Vagina (tissue), 2 donors: ENCODE data around the gene YPEL1. TPM values are rescaled to one million over a fixed set of nuclear protein-coding genes. Genes with fewer than 3 reads are reported as not detected.

Experiments used
- DNase-seq, 2 donors: peaks; one replicate each; pipeline ENCODE4 v3.0.0-alpha.2; 2017; ENCODE audit errors: extremely low spot score in 2 of 2
- H3K27ac ChIP-seq: fragments of 200-600 bp; sonication (generic); one replicate; pipeline ENCODE4 v1.5.1; 2019
- H3K27me3 ChIP-seq: fragments of 200-600 bp; sonication (generic); one replicate; pipeline ENCODE4 v1.5.1; 2019
- H3K36me3 ChIP-seq, 2 donors: fragments of 200-600 bp; sonication (generic); one replicate each; pipeline ENCODE4 v1.5.1; 2017 to 2019
- H3K4me1 ChIP-seq: fragments of 200-600 bp; sonication (generic); one replicate; pipeline ENCODE4 v1.5.1; 2019
- H3K4me3 ChIP-seq, 2 donors: fragments of 200-600 bp; sonication (generic); 1 replicate in 1 of 2; 2 replicates in 1 of 2; pipeline ENCODE4 v1.5.1; 2016 to 2019
- H3K9me3 ChIP-seq: fragments of 200-600 bp; sonication (generic); one replicate; pipeline ENCODE4 v1.5.1; 2019
- POLR2A ChIP-seq, 2 donors: fragments of 450-650 bp; IDR thresholded peaks; one replicate each; pipeline ENCODE4 v1.6.1; 2017; ENCODE audit warnings: antibody characterized with exemption in 2 of 2, mild to moderate bottlenecking in 2 of 2, moderate library complexity in 2 of 2
- POLR2AphosphoS5 ChIP-seq, 2 donors: sonication (generic); formaldehyde crosslinking; IDR thresholded peaks; one replicate each; pipeline ENCODE4 v1.9.0; 2017; ENCODE audit warnings: antibody characterized with exemption in 2 of 2, mild to moderate bottlenecking in 2 of 2, low read depth in 1 of 2; ENCODE audit not compliant: insufficient read depth in 1 of 2
- intact Hi-C: fragments of 100-400 bp; cut with DNase I; formaldehyde crosslinking; loops from one replicate; pipeline ENCODE4 v1.15.1; 2023
- total RNA-seq: library from RNA; depleted of rRNA; stranded (reverse); fragments of >200 nt; gene quantifications from one replicate; pipeline ENCODE4 v1.2.3, GENCODE V29; 2016
- TF ChIP-seq, protein P1 (sequence below), 3 experiments: fragments of 450-650 bp in 2 of 3; fragments of 200-600 bp in 1 of 3; sonication (generic) in 1 of 3; IDR thresholded peaks; one replicate each; pipeline ENCODE4 v1.5.1; 2017 to 2019; ENCODE audit warnings: antibody characterized with exemption in 3 of 3, mild to moderate bottlenecking in 2 of 3, moderate library complexity in 2 of 3

The YPEL1 gene
- total RNA-seq, 1 donor from 2014 or later = 4.9 TPM

DNA sequence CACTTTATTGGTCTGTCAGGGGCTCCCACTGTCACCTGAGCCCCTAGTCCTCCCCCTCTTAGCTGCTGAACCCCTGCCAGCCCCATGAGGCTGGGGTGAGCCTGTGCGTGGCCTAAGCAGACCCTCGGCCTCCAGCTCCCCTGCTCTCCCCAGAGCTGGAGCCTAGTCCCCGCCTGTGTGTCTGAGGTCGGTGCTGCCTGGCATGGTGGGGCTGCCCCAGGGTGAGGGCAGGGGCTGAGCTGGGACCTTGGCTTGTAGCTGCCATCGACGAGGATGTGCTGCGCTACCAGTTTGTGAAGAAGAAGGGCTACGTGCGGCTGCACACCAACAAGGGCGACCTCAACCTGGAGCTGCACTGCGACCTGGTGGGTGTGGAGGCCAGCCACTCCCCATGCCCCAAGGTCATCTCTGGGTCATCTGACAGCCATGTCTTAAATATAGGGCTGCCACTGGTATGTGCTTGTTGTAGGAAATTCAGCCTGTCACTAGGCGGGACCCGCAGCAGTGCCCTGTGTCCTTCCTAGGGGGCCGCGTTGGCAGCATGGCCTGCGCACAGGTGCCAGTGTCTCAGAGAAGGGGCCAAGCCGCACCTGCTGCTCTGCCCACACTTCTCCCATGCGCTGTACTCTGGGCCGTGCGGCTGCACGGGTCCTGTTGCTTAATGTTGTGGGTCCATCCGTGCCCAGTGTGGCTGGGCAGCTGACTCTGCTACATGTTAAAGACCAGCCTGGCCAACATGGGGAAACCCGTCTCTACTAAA, 48.8 kb downstream of the YPEL1 start:
- no peak for DNase-seq
- H3K9me3 ChIP-seq = no peaks in the 10 kb centered on the region
- H3K36me3 ChIP-seq = peaks cover 0 to 51% of the 10 kb centered on the region in 2 donors
- TF ChIP-seq, protein P1, sequence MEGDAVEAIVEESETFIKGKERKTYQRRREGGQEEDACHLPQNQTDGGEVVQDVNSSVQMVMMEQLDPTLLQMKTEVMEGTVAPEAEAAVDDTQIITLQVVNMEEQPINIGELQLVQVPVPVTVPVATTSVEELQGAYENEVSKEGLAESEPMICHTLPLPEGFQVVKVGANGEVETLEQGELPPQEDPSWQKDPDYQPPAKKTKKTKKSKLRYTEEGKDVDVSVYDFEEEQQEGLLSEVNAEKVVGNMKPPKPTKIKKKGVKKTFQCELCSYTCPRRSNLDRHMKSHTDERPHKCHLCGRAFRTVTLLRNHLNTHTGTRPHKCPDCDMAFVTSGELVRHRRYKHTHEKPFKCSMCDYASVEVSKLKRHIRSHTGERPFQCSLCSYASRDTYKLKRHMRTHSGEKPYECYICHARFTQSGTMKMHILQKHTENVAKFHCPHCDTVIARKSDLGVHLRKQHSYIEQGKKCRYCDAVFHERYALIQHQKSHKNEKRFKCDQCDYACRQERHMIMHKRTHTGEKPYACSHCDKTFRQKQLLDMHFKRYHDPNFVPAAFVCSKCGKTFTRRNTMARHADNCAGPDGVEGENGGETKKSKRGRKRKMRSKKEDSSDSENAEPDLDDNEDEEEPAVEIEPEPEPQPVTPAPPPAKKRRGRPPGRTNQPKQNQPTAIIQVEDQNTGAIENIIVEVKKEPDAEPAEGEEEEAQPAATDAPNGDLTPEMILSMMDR (IDR thresholded peaks at IDR 0.05) = no peak
- TF ChIP-seq POLR2A (IDR thresholded peaks at IDR 0.05) (no peak), POLR2AphosphoS5 (IDR thresholded peaks at IDR 0.05; ENCODE audit: insufficient read depth in 1 of 2, low read depth in 1 of 2) (no peak)
- H3K4me3 ChIP-seq = no peak overlapping the region
- intact Hi-C loops = no loop called here
- H3K4me1 ChIP-seq = no peaks in the 10 kb centered on the region
- H3K27me3 ChIP-seq = no peaks in the 10 kb centered on the region
- H3K27ac ChIP-seq = no peak overlapping the region

DNA sequence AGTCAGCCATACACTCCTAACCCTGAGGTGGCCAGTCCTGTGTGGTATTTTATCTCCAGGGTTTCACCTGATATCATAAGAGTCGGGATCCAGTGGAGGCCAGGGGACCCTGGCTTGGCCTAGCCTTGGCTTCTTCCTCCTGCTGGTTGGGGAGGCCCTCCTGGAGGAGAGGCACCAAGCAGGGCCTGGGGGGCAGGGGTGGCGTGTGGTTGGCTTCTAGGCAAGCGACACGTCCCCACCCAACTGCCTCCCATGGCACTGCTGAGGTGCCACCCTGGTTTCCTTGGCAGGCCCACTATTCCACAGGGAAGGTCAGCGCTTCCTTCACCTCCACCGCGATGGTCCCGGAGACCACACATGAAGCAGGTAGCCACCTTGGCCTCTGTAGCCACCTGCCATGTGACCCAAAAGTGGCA, 49.4 kb downstream of the YPEL1 start:
- Histone ChIP-seq H3K27ac (no peak overlapping the region), H3K9me3 (no peaks in the 10 kb centered on the region), H3K4me1 (no peaks in the 10 kb centered on the region), H3K36me3 (peaks cover 0 to 57% of the 10 kb centered on the region in 2 donors), H3K27me3 (no peaks in the 10 kb centered on the region), H3K4me3 (no peak overlapping the region)
- TF ChIP-seq POLR2A (IDR thresholded peaks at IDR 0.05) = no peak
- TF ChIP-seq, protein P1 (IDR thresholded peaks at IDR 0.05) = no peak
- no peak for TF ChIP-seq POLR2AphosphoS5 (IDR thresholded peaks at IDR 0.05; ENCODE audit: insufficient read depth in 1 of 2, low read depth in 1 of 2)
- DNase-seq = no peak
- intact Hi-C loops = no loop called here

DNA sequence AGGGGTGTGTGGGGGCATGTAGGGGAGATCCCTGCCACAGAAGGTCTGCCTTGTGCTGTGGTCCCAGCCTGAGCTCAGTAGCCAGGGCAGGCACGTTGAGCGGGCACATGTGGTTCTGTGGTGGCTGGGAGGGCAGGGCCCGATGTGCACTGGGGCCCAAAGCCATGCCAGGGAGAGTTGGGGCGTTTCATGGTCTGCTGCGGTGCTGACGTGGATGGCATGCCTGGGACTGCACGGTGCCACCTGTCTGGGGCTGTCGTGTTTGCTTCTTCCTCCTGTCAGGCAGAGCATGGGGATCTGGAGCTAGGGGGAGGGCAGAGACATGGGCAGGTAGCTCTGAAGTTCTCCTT, 50.5 kb downstream of the YPEL1 start:
- TF ChIP-seq, protein P1 (IDR thresholded peaks at IDR 0.05) = no peak
- TF ChIP-seq POLR2AphosphoS5 (IDR thresholded peaks at IDR 0.05; ENCODE audit: insufficient read depth in 1 of 2, low read depth in 1 of 2) (no peak), POLR2A (IDR thresholded peaks at IDR 0.05) (no peak)
- no peaks in the 10 kb centered on the region for H3K4me1 ChIP-seq
- H3K27ac ChIP-seq = no peak overlapping the region
- intact Hi-C loops = no loop called here
- H3K9me3 ChIP-seq = no peaks in the 10 kb centered on the region
- no peak for DNase-seq
- no peak overlapping the region for H3K4me3 ChIP-seq
- H3K36me3 ChIP-seq = peaks cover 0 to 58% of the 10 kb centered on the region in 2 donors
- H3K27me3 ChIP-seq = no peaks in the 10 kb centered on the region

DNA sequence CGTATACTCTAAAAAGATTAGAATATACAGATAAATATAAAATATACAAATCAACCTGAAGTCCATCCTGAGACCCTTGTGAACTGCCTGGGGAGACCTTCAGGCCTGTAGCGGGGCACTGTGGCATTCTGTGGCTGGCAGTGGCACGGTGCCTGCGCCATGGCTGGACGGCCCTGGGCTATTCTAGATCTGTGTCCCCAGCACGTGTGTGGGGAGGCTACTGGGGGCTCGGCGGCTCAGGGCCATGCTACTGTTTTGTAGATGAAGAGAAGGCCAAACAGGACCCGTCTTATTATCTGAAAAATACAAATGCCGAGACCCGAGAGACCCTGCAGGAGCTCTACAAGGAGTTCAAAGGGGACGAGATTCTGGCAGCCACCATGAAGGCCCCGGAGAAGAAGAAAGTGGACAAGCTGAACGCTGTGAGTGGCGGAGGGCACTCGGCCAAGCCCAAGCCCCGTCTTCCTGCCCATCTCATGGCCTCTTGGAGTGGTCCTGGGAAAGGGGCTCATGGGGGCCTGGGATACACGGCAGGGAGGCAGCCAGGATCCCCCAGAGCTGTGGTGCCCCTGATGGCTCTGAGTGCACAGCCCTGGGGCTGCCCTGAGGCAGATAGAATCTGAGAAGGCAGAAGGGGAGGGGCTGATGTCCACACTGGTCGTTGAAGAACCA, 51.0 kb downstream of the YPEL1 start:
- H3K9me3 ChIP-seq = no peaks in the 10 kb centered on the region
- intact Hi-C loops = no loop called here
- H3K27me3 ChIP-seq = no peaks in the 10 kb centered on the region
- TF ChIP-seq POLR2A (IDR thresholded peaks at IDR 0.05) = no peak
- TF ChIP-seq POLR2AphosphoS5 (IDR thresholded peaks at IDR 0.05; ENCODE audit: insufficient read depth in 1 of 2, low read depth in 1 of 2) = no peak
- TF ChIP-seq, protein P1 (IDR thresholded peaks at IDR 0.05) = no peak
- no peak overlapping the region for H3K27ac ChIP-seq
- H3K4me3 ChIP-seq = no peak overlapping the region
- H3K4me1 ChIP-seq = no peaks in the 10 kb centered on the region
- no peak for DNase-seq
- peaks cover 0 to 58% of the 10 kb centered on the region in 2 donors for H3K36me3 ChIP-seq

DNA sequence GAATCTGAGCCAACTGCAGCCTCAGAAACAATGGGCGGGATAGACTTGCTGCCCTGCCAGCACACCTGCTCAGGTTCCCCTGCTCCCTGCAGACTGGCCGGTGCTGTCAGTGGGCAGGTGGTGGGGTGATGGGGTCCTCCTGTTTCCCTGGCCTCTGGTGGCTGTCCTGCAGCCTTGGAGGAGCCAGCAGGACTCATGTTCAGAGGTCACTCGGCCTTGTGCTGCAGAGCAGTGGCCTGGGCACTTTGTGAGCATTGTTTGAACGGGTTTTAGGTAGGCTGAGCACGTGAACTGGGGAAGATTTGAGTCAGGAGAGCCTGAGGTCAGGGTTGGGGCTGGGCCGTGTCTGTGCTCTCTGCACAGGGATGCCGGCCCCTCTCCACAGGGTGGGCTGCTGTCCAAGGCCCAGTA, 52.2 kb downstream of the YPEL1 start:
- intact Hi-C loops = no loop called here
- DNase-seq = no peak
- no peak overlapping the region for H3K4me3 ChIP-seq
- H3K27me3 ChIP-seq = no peaks in the 10 kb centered on the region
- no peaks in the 10 kb centered on the region for H3K9me3 ChIP-seq
- H3K4me1 ChIP-seq = no peaks in the 10 kb centered on the region
- peaks cover 0 to 50% of the 10 kb centered on the region in 2 donors for H3K36me3 ChIP-seq
- TF ChIP-seq POLR2A (IDR thresholded peaks at IDR 0.05) (no peak), POLR2AphosphoS5 (IDR thresholded peaks at IDR 0.05; ENCODE audit: insufficient read depth in 1 of 2, low read depth in 1 of 2) (no peak)
- TF ChIP-seq, protein P1 (IDR thresholded peaks at IDR 0.05) = no peak
- no peak overlapping the region for H3K27ac ChIP-seq
